T-helper 1 cell treated with Interleukin-12 subunit alpha and Interleukin-12 subunit beta and Interleukin-4 antibody, amounts not matched to agents 30 μg/mL and 1 μg/mL, for 36 hours (primary cell): ENCODE data around the gene OR51G1.

ENCODE experiments used
- H3K27ac Mint-ChIP-seq: one replicate; pipeline ENCODE4 v1.8.0; 2021; ENCODE audit warnings: mild to moderate bottlenecking, mixed read lengths
- H3K27me3 Mint-ChIP-seq: one replicate; pipeline ENCODE4 v1.8.0; 2021; ENCODE audit warnings: low read depth, mixed read lengths
- H3K36me3 Mint-ChIP-seq: one replicate; pipeline ENCODE4 v1.8.0; 2021; ENCODE audit warnings: low read depth, mixed read lengths
- H3K4me1 Mint-ChIP-seq: one replicate; pipeline ENCODE4 v1.8.0; 2021; ENCODE audit warnings: low read depth, mixed read lengths
- H3K4me3 Mint-ChIP-seq: one replicate; pipeline ENCODE4 v1.8.0; 2021; ENCODE audit warnings: mild to moderate bottlenecking, moderate library complexity, mixed read lengths
- H3K9me3 Mint-ChIP-seq: one replicate; pipeline ENCODE4 v1.8.0; 2021; ENCODE audit warnings: mixed read lengths

Gene OR51G1

GRCh38 chr11:4890279-4890678 is 33.9 kb downstream of the OR51G1 start:
- H3K36me3 Mint-ChIP-seq, result no peaks in the 10 kb centered on the region
- H3K4me3 Mint-ChIP-seq, result no peak overlapping the region
- H3K9me3 Mint-ChIP-seq, result no peaks in the 10 kb centered on the region
- no peaks in the 10 kb centered on the region for H3K4me1 Mint-ChIP-seq
- no peaks in the 10 kb centered on the region for H3K27me3 Mint-ChIP-seq
- no peak overlapping the region for H3K27ac Mint-ChIP-seq

- H3K36me3 Mint-ChIP-seq, result no peaks in the 10 kb centered on the region
- no peaks in the 10 kb centered on the region for H3K9me3 Mint-ChIP-seq
- H3K4me3 Mint-ChIP-seq, result no peak overlapping the region
- H3K27ac Mint-ChIP-seq, result no peak overlapping the region
- no peaks in the 10 kb centered on the region for H3K4me1 Mint-ChIP-seq
- H3K27me3 Mint-ChIP-seq, result no peaks in the 10 kb centered on the region
Observed at GRCh38 chr11:4887591-4887990, 36.5 kb downstream of the OR51G1 start.

- Mint-ChIP-seq H3K27me3 (no peaks in the 10 kb centered on the region), H3K4me1 (no peaks in the 10 kb centered on the region), H3K9me3 (no peaks in the 10 kb centered on the region), H3K36me3 (no peaks in the 10 kb centered on the region), H3K27ac (no peak overlapping the region), H3K4me3 (no peak overlapping the region)
Observed at GRCh38 chr11:4886186-4886585, 38.0 kb downstream of the OR51G1 start.

- H3K4me1 Mint-ChIP-seq, result no peaks in the 10 kb centered on the region
- H3K27me3 Mint-ChIP-seq, result no peaks in the 10 kb centered on the region
- H3K27ac Mint-ChIP-seq, result no peak overlapping the region
- no peaks in the 10 kb centered on the region for H3K9me3 Mint-ChIP-seq
- H3K36me3 Mint-ChIP-seq, result no peaks in the 10 kb centered on the region
- no peak overlapping the region for H3K4me3 Mint-ChIP-seq
Observed at GRCh38 chr11:4884361-4884760, 39.8 kb downstream of the OR51G1 start.

- H3K4me1 Mint-ChIP-seq, result no peaks in the 10 kb centered on the region
- no peak overlapping the region for H3K4me3 Mint-ChIP-seq
- no peaks in the 10 kb centered on the region for H3K9me3 Mint-ChIP-seq
- H3K27ac Mint-ChIP-seq, result no peak overlapping the region
- H3K36me3 Mint-ChIP-seq, result no peaks in the 10 kb centered on the region
- H3K27me3 Mint-ChIP-seq, result no peaks in the 10 kb centered on the region
Observed at GRCh38 chr11:4882543-4882942, 41.6 kb downstream of the OR51G1 start.

GRCh38 chr11:4881860-4882500 is 42.2 kb downstream of the OR51G1 start, which contains the start of gene OR51T1:
Gene OR51T1 (plus strand): TSS chr11:4881900. CDS start chr11:4881900, 0 bp downstream.
- no peaks in the 10 kb centered on the region for H3K9me3 Mint-ChIP-seq
- no peak within 1 kb of the TSS for H3K27ac Mint-ChIP-seq
- H3K36me3 Mint-ChIP-seq, result no peaks in the 10 kb centered on the region
- no peaks in the 10 kb centered on the region for H3K4me1 Mint-ChIP-seq
- H3K4me3 Mint-ChIP-seq, result no peak within 1 kb of the TSS
- no peaks in the 10 kb centered on the region for H3K27me3 Mint-ChIP-seq

GRCh38 chr11:4881188-4881587 is 43.0 kb downstream of the OR51G1 start:
- Mint-ChIP-seq H3K4me1 (no peaks in the 10 kb centered on the region), H3K27ac (no peak overlapping the region), H3K4me3 (no peak overlapping the region), H3K9me3 (no peaks in the 10 kb centered on the region), H3K36me3 (no peaks in the 10 kb centered on the region), H3K27me3 (no peaks in the 10 kb centered on the region)
